WTC11 (cell line): Measurements from ENCODE around the gene LDHD. TPM values are rescaled to one million over a fixed set of nuclear protein-coding genes. Genes with fewer than 3 reads are reported as not detected.

Source experiments
- ATAC-seq: fragments of 200-7000 bp; cut with Tn5 transposase; 2 replicates; pipeline ENCODE4 v1.10.0; 2021; ENCODE audit warnings: mild to moderate bottlenecking, moderate library complexity
- CTCF ChIA-PET: fragments of 300-600 bp; sonication (Branson Sonifier 250); formaldehyde crosslinking; loops from one replicate; lab custom pipeline; 2021; ENCODE audit warnings: antibody characterized with exemption; lab: Charles Lee
- POLR2A ChIA-PET: fragments of 350-600 bp; sonication (Branson Sonifier 250); formaldehyde crosslinking; loops from one replicate; lab custom pipeline; 2021; ENCODE audit warnings: antibody characterized with exemption; lab: Charles Lee
- DNase-seq: peaks from one replicate; pipeline ENCODE4 v3.0.0; 2021; ENCODE audit warnings: low spot score
- H3K27ac Mint-ChIP-seq: 2 replicates; pipeline ENCODE4 v1.8.0; 2021; ENCODE audit warnings: mixed read lengths
- H3K27me3 Mint-ChIP-seq: 2 replicates; pipeline ENCODE4 v1.8.0; 2021; ENCODE audit warnings: low read depth, mild to moderate bottlenecking, moderate library complexity, mixed read lengths
- H3K36me3 Mint-ChIP-seq: 2 replicates; pipeline ENCODE4 v1.8.0; 2021; ENCODE audit warnings: mixed read lengths
- H3K4me1 Mint-ChIP-seq: 2 replicates; pipeline ENCODE4 v1.8.0; 2022; ENCODE audit warnings: mixed read lengths
- H3K4me3 Mint-ChIP-seq: 2 replicates; pipeline ENCODE4 v1.8.0; 2021; ENCODE audit warnings: mild to moderate bottlenecking, moderate library complexity, mixed read lengths
- H3K9me3 Mint-ChIP-seq: 2 replicates; pipeline ENCODE4 v1.8.0; 2021; ENCODE audit warnings: mixed read lengths
- ARID4B ChIP-seq: sonication (generic); formaldehyde crosslinking; IDR thresholded peaks from 2 replicates; pipeline ENCODE4 v1.8.0; 2023; ENCODE audit warnings: missing genetic modification reagents, mild to moderate bottlenecking, borderline replicate concordance
- CREB1 ChIP-seq: sonication (generic); formaldehyde crosslinking; IDR thresholded peaks from 2 replicates; pipeline ENCODE4 v1.8.0; 2023; ENCODE audit warnings: mild to moderate bottlenecking, missing genetic modification reagents
- CTCF ChIP-seq: fragments of 200-600 bp; IDR thresholded peaks from 2 replicates; pipeline ENCODE4 v1.8.0; 2022; ENCODE audit warnings: antibody characterized with exemption
- E2F1 ChIP-seq: sonication (generic); formaldehyde crosslinking; IDR thresholded peaks from 2 replicates; pipeline ENCODE4 v1.8.0; 2022; ENCODE audit warnings: mild to moderate bottlenecking, missing genetic modification reagents
- FOXP4 ChIP-seq: sonication (generic); formaldehyde crosslinking; IDR thresholded peaks from 2 replicates; pipeline ENCODE4 v1.8.0; 2022; ENCODE audit warnings: mild to moderate bottlenecking, missing genetic modification reagents
- GABPB1 ChIP-seq: sonication (generic); formaldehyde crosslinking; IDR thresholded peaks from 2 replicates; pipeline ENCODE4 v1.8.1; 2023; ENCODE audit warnings: mild to moderate bottlenecking, missing genetic modification reagents
- JAZF1 ChIP-seq: fragments of 250-450 bp; sonication (Bioruptor Pico); IDR thresholded peaks from 2 replicates; pipeline ENCODE4 v1.9.0; 2021; ENCODE audit warnings: moderate library complexity, mild to moderate bottlenecking, inconsistent platforms
- MYBL2 ChIP-seq: sonication (generic); formaldehyde crosslinking; IDR thresholded peaks from 2 replicates; pipeline ENCODE4 v1.8.1; 2023; ENCODE audit warnings: mild to moderate bottlenecking, moderate library complexity, missing genetic modification reagents
- NR3C1 ChIP-seq: sonication (generic); formaldehyde crosslinking; conservative IDR thresholded peaks from 2 replicates; pipeline ENCODE4 v1.8.1; 2023; ENCODE audit warnings: low read depth, mild to moderate bottlenecking, missing genetic modification reagents
- PREB ChIP-seq: sonication (generic); formaldehyde crosslinking; IDR thresholded peaks from 2 replicates; pipeline ENCODE4 v1.8.1; 2022; ENCODE audit warnings: mild to moderate bottlenecking, missing genetic modification reagents, moderate library complexity, borderline replicate concordance
- RORB ChIP-seq: fragments of 250-450 bp; sonication (Bioruptor Pico); IDR thresholded peaks from 2 replicates; pipeline ENCODE4 v1.9.0; 2021; ENCODE audit warnings: mild to moderate bottlenecking
- SP1 ChIP-seq: sonication (generic); formaldehyde crosslinking; conservative IDR thresholded peaks from 2 replicates; pipeline ENCODE4 v1.8.1; 2022; ENCODE audit warnings: missing genetic modification reagents
- TP53 ChIP-seq: sonication (generic); formaldehyde crosslinking; IDR thresholded peaks from 2 replicates; pipeline ENCODE4 v1.8.1; 2023; ENCODE audit warnings: mild to moderate bottlenecking, missing genetic modification reagents
- ZNF416 ChIP-seq: fragments of 250-450 bp; sonication (Bioruptor Pico); IDR thresholded peaks from 2 replicates; pipeline ENCODE4 v1.9.0; 2021; ENCODE audit warnings: mild to moderate bottlenecking, inconsistent platforms
- ZNF425 ChIP-seq: fragments of 250-450 bp; sonication (Bioruptor Pico); conservative IDR thresholded peaks from 2 replicates; pipeline ENCODE4 v1.9.0; 2021; ENCODE audit warnings: mild to moderate bottlenecking
- ZSCAN18 ChIP-seq: fragments of 250-450 bp; sonication (Bioruptor Pico); IDR thresholded peaks from 2 replicates; pipeline ENCODE4 v2.1.2; 2022; ENCODE audit warnings: mild to moderate bottlenecking, moderate library complexity
- total RNA-seq: library from RNA; stranded (reverse); gene quantifications from 3 replicates; pipeline ENCODE4 v1.2.3, GENCODE V29; 2021
- TF ChIP-seq, protein P1 (sequence below): fragments of 250-450 bp; sonication (Bioruptor Pico); IDR thresholded peaks from 2 replicates; pipeline ENCODE4 v1.9.0; 2021; ENCODE audit warnings: mild to moderate bottlenecking
- TF ChIP-seq, protein P2 (sequence below): sonication (generic); formaldehyde crosslinking; IDR thresholded peaks from 2 replicates; pipeline ENCODE4 v1.8.1; 2023; ENCODE audit warnings: mild to moderate bottlenecking, missing genetic modification reagents

Gene LDHD
- total RNA-seq, 1 experiment from 2014 or later, result 12.3 TPM

GRCh38 chr16:75121949-75122568 is 5.5 kb upstream of the LDHD start:
- ATAC-seq (no peak), DNase-seq (no peak)
- Mint-ChIP-seq H3K4me1 (peaks cover 28% of the 10 kb centered on the region), H3K27me3 (no peaks in the 10 kb centered on the region), H3K9me3 (peaks cover 24% of the 10 kb centered on the region), H3K36me3 (peaks cover 21% of the 10 kb centered on the region), H3K4me3 (no peak overlapping the region), H3K27ac (no peak overlapping the region; the same call in 1 of the 2 replicates)
- ChIA-PET POLR2A (no interaction called here), CTCF (interaction anchor here (0.6 to 5.4 kb wide), 4 partner anchors 9 to 58 kb away, joined by 4 to 36 read pairs (median 6); no protein-coding TSS in a partner anchor)
- TF ChIP-seq ARID4B (CRISPR knock-in tag) (no peak), ZSCAN18 (CRISPR knock-in tag) (no peak)
- TF ChIP-seq, protein P1, sequence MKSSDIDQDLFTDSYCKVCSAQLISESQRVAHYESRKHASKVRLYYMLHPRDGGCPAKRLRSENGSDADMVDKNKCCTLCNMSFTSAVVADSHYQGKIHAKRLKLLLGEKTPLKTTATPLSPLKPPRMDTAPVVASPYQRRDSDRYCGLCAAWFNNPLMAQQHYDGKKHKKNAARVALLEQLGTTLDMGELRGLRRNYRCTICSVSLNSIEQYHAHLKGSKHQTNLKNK, result no peak

- POLR2A ChIA-PET, result interaction anchor here (0.7 kb wide), 1 partner anchor 116 kb away, joined by 4 read pairs; no protein-coding TSS in a partner anchor
- H3K4me1 Mint-ChIP-seq, result peaks cover 39% of the 10 kb centered on the region
- ATAC-seq (no peak), DNase-seq (no peak)
- CTCF ChIA-PET, result interaction anchor here (1.4 to 5.4 kb wide), 2 partner anchors 10 to 58 kb away, joined by 5 to 36 read pairs; no protein-coding TSS in a partner anchor
- H3K9me3 Mint-ChIP-seq, result peaks cover 19% of the 10 kb centered on the region
- no peak overlapping the region for H3K4me3 Mint-ChIP-seq
- H3K27me3 Mint-ChIP-seq, result no peaks in the 10 kb centered on the region
- peak overlapping the region; percentile 82 for H3K27ac Mint-ChIP-seq
- peaks cover 15% of the 10 kb centered on the region for H3K36me3 Mint-ChIP-seq
- TF ChIP-seq ZNF425 (no peak), MYBL2 (CRISPR knock-in tag) (no peak), PREB (no peak), JAZF1 (CRISPR knock-in tag) (no peak), CREB1 (CRISPR knock-in tag) (no peak), TP53 (CRISPR knock-in tag) (no peak), E2F1 (no peak), FOXP4 (CRISPR knock-in tag) (no peak), GABPB1 (CRISPR knock-in tag) (no peak), CTCF (no peak), NR3C1 (CRISPR knock-in tag) (no peak), ZNF416 (CRISPR knock-in tag) (no peak), SP1 (CRISPR knock-in tag) (no peak), RORB (CRISPR knock-in tag) (no peak)
- TF ChIP-seq, protein P2, sequence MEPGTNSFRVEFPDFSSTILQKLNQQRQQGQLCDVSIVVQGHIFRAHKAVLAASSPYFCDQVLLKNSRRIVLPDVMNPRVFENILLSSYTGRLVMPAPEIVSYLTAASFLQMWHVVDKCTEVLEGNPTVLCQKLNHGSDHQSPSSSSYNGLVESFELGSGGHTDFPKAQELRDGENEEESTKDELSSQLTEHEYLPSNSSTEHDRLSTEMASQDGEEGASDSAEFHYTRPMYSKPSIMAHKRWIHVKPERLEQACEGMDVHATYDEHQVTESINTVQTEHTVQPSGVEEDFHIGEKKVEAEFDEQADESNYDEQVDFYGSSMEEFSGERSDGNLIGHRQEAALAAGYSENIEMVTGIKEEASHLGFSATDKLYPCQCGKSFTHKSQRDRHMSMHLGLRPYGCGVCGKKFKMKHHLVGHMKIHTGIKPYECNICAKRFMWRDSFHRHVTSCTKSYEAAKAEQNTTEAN (CRISPR knock-in tag), result no peak
These were observed 3.7 kb upstream of the LDHD start for GRCh38 chr16:75120253-75120652.
